ENCODE results near the gene MBTPS1.

MBTPS1 gene

DNA sequence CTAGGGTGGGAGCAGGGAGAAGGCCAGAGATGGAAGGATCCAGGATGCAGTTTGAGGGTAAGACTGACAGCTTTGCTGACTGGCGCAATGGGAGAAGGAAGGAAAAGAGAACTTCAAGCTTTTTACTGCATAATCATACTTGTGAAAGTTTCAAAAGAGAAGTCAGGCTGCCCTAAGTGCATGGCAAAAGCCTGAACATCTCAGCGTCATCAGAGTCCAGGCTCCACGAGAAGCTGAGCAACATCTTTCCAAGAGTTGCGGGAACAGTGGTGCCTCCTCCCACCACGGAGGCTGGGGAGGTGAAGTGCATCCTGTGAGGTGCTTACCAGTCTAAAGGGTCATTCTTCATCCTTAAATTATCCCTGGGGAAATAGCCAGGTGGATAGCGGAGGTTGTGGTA lies 47.2 kb downstream of the MBTPS1 start:
- no peak for DNase-seq

- DNase-seq = no peak
Measured at GRCh38 chr16:84068783-84069462, 47.8 kb downstream of the MBTPS1 start.

DNA sequence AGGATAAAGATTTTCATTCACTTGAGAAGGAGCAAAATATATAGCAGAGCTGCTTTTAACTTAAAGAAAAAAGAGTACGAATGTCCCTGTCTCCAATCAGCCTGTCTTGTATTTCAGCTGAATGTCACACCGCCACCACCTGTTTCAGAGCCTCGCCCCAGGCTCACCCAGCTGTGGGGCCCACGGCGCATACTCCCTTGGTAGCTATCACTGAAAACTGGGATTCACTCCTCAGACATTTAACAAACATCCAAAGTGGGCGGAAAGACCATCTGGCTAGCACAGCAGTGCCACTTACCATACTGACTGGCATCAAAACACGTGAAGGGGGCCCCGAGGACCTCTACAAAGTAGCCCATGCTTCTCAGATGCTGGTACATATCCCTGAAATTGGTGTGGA lies 48.7 kb downstream of the MBTPS1 start:
- DNase-seq = no peak

GRCh38 chr16:84067640-84068039 lies 49.1 kb downstream of the MBTPS1 start:
- DNase-seq = no peak

GRCh38 chr16:84065536-84066132 lies 51.1 kb downstream of the MBTPS1 start:
- peak; percentile 57 for DNase-seq

DNA sequence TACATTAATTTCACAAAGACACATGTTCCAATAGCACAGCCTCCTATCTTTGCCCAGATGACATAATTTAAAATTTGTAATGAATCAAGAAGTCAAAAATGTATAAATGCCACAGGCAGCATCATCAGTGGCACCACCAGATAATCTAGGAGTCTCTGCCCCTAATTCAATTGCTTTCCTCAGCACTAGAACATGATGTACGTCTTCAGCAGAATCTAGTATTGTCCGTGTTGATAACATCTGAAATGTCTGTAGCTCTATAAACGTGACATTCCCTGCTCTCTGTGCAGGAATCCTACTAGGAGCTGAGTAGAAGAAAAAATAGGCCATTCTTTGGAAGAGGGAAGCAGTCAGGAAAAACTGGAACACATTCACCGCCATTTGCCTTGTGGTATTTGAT lies 52.8 kb downstream of the MBTPS1 start:
- no peak for DNase-seq

- peak; percentile 91 for DNase-seq
Measured at GRCh38 chr16:84062734-84063640, 53.8 kb downstream of the MBTPS1 start.

DNA sequence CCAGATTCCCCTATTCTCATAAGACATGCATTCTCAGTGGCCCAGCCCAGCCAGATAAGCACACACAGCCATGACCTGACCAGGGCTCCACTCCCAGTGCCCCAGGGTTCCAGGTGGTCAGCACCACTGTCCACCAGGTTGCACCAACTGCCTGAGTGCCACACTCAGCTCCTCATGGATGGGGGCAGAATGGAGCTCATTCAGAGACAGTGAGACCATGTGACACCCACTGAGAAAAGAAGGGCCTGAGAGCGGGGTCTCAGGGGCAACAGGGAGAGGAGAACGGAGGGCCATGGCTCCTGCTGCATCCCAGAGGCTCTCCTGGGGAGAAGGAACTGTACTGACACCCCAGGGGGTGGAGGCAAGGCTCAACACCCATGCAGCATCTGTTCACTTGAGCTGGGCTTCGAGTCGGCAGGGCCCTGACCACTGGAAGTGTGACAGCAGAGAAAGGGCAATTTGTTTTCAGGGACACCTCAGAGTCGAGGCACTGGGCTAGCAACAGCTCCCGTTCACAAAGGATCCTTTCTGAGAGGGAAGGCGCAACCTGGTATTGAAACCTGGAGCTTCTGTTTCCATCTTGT lies 55.4 kb downstream of the MBTPS1 start:
- DNase-seq = no peak

DNA sequence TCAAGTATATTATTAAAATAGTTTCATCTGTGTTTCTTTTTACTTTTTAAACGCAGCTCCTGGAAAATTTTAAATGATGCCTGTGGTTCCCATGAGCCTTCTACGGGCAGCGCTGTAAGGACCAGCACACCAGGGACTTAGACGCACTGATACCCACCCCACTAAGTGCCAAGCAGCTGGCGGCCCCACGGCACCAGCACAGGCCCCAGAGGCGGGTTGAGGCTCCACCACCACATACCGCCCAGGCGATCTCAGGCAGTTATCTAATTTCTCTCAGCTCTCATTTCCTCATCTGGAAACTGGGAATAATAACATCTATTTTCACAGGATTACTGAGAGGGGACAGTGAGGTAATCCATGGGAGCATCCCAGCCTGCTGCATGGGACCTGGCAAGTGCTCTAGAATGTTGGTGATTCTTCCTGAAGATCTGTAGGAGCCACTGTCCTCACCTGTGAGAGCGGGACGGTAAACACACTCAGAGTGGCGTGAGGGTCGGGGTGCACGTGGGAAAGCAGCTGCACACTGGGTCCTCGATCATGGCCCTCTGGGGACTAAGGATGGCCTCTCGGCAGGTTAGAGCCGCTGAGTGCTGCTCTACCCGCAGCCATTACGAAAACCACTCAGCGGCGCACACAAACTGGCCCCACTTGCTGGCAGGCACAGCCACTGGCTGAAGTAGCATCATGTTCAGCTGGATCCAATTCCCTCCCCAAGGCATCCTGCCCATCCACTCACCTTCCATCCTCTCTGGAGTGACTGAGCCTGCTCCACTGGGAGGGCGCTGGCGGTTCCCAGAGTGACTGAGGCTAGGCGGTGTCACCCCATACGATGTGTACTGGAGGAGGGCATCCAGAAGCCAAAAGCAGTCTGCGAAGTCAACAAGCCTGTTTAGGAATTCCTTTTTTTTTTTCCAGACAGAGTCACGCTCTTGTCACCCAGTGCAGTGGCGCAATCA lies 56.5 kb downstream of the MBTPS1 start:
- DNase-seq = no peak

GRCh38 chr16:84059111-84059510 lies 57.6 kb downstream of the MBTPS1 start:
- DNase-seq = no peak

DNA sequence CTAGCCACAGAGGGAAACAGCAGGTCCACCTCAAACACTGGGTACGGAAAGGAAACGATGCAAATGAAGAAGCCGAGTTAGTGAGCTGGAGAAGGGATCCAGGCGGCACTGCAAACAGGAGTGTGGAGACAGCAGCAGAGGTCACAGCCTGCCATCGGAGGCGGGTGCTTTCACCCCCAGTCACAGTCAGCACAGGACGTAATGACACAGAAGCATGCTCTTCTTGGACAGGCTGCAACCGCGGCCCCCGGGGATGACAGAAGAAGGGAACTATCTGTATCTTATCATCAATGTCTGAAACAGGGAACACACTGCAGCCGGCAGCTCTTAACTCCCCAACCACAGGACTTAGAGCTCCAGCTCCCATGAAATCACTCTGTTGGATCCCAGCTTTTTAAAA lies 58.1 kb downstream of the MBTPS1 start:
- DNase-seq = no peak

DNA sequence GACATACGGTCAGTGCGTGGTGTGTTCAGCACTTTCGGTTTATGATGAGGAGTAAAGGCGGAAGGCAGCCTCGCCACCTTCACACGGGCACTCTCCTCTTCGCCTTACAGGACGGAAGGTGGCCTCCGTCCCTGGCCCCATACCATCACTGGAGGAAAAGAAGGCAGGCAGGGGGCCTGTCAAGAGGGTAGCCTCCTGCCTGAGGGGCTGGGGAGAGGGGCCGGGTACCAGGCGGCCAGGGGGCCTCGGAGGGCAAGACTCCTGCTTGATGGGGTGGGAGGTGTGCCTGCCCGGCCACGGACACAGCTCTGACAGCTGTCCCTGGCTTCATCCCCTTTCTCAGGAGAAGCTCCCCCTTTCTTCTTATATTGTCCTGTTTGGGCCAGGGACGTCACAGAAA lies 58.5 kb downstream of the MBTPS1 start:
- no peak for DNase-seq

DNA sequence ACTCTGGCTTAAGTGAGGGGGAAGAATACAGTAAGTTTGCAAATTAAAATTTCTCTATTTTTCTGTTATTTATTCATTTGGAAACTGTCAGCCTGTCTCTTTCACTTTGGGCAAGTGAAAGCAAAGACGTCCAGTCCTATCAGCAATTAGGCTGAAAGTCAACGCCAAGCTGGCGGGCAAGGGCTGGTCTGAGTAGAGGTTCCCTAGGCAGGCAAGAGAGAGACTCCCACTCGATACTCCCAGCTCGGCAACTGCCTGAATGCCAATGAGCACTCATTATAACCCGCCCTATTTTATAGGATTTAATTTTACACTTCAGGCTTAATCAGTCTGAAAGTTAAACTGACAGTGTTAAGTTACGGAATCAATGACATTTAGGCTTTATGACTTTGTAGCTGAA lies 59.8 kb downstream of the MBTPS1 start:
- DNase-seq = no peak

GRCh38 chr16:84055801-84056634 lies 60.7 kb downstream of the MBTPS1 start:
- no peak for DNase-seq

DNA sequence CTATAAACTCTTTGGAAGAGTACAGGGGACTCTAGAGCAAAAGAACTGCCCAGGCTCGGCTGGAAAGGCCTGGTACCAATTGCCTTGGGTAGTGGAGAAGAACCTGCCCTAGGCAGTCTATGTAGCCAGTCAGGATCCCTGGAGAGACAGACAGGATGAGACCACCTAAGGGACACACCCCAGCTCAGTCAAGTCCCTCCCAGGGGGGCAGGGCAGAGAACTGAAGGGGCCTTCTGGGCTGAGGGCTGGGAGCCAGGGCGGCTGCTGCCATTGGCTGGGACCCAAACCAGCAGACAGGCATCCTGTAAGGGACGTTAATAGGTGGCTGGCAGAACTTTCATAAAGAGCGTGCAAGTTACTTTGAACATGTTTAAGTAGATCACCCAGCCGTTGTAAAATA lies 61.4 kb downstream of the MBTPS1 start:
- DNase-seq = no peak

DNA sequence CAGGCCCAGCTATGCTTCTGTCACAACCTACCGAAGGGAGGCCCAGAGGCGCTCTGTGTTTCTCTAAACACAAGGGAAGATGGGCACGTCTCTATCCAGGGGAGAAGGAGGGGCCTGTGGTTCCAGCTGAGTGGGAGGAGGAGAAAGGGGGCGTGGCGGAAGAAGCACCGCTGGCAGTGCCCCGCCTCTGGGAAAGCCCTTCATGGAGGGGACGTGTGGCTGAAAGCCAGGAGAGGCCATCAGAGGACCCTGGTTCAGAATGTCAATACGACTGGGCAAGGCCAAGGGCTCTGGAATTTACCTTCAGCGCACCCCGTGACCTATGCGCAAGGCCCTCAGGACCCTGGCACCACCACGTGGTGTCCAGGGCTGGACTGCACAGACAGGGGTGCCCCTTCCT lies 61.8 kb downstream of the MBTPS1 start:
- DNase-seq = no peak

DNA sequence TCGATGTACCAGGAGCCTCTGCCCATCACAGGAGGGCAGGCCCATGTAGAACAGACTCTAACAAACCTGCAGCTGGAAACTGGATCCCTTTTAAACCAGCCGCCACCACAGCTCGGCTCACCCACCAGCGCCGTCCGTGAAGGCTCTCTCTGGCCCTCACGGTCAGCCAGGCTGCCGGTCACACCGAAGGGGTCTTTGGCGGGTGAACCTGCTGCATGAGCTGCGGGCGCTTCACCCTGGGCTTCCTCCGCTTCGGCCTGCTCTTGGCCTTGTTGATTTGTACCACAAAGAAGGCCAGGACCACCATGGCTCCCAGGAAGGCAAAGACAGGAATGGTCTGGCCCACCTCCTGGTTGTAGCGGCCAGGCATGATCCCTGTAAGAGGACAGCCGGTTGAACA lies 62.5 kb downstream of the MBTPS1 start:
- no peak for DNase-seq

- no peak for DNase-seq
Measured at GRCh38 chr16:84053237-84053636, 63.5 kb downstream of the MBTPS1 start.

- DNase-seq = no peak
Measured at GRCh38 chr16:84052071-84052622, 64.6 kb downstream of the MBTPS1 start.

GRCh38 chr16:84050316-84050715 lies 66.4 kb downstream of the MBTPS1 start:
- no peak for DNase-seq

DNA sequence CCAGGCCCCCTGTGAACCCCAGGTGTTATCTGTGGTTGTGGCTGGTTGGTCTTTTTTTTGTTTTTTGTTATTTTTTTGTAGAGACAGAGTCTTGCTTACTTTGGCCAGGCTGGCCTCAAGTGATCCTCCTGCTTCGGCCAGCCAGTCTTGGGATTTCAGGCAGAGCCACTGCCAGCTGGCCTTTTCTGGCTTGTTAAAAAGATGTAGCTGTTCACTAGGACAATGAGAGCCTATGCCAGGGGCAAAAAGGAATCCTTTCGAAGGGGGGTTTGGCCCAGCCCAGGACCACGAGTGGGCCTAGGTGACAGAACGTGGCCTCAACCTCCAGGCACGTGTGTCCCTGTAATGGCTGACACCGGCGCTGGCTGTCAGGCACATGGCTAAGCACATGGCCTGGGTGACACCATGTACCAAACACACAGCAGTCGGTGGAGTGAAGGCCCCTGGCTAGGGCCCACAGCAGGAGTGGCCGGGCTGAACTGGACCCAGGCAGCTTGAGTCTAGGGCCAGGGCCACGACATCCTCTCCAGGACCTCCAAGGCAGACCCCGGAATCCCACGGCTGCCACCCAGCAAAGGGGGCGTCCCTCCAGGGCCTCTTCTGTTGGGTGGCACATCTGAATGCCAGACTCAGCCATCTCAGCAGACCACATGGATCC lies 67.2 kb downstream of the MBTPS1 start:
- no peak for DNase-seq

Measured in activated CD8-positive, alpha-beta memory T cell treated with anti-CD3 and anti-CD28 coated beads, Interleukin-2, amount 50 U/mL, for 48 hours (primary cell).